ENCODE data around the gene JADE1.
A peak's percentile ranks its signal among the peaks of the same experiment; 100 is the strongest.

JADE1 gene

DNA sequence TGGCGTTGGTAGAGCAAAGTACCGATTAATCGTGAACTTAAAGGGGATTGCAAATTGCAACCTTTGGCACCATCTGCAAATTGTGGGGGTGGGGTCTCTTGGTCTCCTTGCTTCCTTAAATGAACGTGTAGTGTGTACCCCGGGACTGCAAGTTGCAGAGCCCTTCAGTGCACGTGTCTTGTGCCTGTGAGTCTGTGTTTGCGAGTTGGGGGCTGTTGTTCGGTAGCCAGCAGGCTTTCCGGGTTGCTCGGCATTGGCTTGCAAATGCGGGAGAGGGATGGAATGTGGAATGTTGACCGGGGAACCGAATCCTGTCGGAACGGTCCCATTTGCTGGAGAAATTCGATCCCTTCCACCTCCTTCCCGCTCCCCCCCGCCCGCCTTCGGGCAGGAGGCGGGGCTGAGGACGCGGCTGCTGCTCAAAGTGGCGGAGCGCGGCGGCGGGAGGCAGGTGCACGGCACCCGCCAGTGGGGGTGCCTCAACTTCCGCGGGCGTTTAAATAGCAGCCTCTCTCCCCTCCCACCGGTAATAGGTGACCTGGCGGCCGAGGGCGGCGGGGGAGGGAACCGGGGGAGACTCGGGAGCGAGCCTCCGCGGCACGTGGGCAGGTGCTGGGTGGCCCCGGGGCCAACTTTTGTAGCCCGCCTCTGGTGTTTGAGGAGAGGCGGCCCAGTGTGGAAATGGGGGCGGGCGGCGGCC is 1.5 kb downstream of the JADE1 start:
- Histone ChIP-seq H3K4me3 (peak overlapping the region; percentile 99), H3K27ac (peak overlapping the region; percentile 89 to 100)
- TF ChIP-seq, protein P1, sequence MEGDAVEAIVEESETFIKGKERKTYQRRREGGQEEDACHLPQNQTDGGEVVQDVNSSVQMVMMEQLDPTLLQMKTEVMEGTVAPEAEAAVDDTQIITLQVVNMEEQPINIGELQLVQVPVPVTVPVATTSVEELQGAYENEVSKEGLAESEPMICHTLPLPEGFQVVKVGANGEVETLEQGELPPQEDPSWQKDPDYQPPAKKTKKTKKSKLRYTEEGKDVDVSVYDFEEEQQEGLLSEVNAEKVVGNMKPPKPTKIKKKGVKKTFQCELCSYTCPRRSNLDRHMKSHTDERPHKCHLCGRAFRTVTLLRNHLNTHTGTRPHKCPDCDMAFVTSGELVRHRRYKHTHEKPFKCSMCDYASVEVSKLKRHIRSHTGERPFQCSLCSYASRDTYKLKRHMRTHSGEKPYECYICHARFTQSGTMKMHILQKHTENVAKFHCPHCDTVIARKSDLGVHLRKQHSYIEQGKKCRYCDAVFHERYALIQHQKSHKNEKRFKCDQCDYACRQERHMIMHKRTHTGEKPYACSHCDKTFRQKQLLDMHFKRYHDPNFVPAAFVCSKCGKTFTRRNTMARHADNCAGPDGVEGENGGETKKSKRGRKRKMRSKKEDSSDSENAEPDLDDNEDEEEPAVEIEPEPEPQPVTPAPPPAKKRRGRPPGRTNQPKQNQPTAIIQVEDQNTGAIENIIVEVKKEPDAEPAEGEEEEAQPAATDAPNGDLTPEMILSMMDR (IDR thresholded peaks at IDR 0.05), result no peak
- peak; percentile 91 for DNase-seq (ENCODE audit: low spot score)

DNA sequence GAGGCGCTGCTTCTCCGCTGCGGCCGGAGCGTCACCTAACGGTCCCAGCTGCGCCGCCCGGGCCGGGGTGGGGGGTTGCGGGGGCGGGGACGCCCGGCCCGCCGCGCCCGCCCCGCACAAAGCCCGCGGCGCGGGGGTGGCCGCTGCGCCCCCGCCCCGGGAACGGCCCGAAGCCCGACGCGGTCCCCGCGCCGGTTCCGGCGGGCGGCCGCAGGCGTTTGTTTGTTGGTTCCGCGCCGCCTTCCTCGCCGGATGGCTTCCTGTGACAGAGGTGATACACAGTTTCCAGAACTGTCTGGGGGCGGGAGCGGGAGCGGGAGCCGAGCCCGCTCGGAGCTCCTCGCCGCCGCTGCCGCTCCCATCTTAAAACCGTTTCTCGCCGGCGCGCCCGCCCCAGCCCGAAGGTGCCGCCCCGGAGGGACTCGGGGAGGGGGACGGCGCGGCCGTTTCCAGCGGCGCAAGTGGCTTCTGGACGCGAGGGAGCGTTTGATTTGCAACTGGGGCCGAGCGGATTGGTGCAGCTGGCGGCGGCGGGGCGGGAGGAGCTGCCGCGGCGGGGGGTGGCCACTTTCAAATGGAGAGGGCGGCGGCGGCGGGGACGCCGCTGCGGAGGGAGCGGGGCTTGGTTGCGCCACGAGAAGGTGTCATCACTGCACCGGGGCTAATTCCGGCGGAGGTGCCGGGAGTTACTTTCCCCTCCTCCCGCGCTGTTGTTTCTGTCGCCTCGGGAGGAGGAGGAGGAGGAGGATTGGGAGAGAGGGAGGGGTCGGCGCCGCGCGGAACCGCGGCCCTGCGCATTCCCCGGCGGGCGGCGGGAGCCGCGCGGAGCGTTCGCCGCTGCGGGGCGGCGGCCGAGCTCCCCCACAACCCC is 2.3 kb downstream of the JADE1 start:
- DNase-seq (ENCODE audit: low spot score), result peak; percentile 96
- TF ChIP-seq, protein P1 (IDR thresholded peaks at IDR 0.05), result no peak

DNA sequence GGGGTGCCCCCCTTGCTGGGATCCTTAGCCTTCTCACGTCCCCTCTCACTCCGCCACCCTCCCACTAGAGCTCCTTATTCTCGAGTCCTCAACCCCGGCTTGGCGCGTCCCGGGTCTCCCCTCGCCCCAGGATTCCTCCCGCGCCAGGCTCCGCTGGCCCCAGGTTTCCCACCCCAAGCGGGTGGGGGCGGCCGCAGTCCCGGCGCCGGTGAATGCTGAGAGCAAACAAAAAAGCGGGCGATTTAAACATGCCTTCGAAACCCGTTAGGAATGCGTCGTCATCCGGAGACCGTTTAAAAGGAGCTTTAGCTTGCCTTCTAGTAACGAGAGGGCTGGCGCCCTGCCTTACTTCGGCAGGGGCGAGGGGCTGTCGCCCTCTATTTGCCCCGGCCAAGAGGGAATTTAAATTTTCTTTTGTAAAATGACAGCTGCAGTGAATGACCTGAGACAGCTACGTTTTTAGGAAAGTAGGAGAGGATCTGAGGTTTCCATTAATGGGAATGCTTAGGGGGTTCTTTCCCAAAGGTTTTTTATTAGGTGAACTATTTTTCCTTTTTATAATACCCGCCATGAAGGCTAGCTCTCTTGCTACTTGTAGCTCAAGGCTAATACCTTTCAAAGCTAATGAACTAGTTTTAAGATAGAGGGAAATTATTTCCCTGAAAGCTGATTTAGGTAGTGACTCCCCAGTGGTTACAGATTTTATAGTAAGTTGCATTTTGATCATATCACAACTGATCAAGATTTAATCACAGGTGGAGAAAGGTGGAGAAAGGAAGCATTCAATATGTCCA is 3.1 kb downstream of the JADE1 start:
- H3K4me3 ChIP-seq, result peak overlapping the region; percentile 99
- TF ChIP-seq, protein P1 (IDR thresholded peaks at IDR 0.05), result no peak
- peak overlapping the region; percentile 89 to 100 for H3K27ac ChIP-seq
- DNase-seq (ENCODE audit: low spot score), result peak; percentile 85

More for the DNA sequence above, 2.3 kb downstream of the JADE1 start:
- H3K4me3 ChIP-seq, result peak overlapping the region; percentile 99
- peak overlapping the region; percentile 89 to 100 for H3K27ac ChIP-seq

DNA sequence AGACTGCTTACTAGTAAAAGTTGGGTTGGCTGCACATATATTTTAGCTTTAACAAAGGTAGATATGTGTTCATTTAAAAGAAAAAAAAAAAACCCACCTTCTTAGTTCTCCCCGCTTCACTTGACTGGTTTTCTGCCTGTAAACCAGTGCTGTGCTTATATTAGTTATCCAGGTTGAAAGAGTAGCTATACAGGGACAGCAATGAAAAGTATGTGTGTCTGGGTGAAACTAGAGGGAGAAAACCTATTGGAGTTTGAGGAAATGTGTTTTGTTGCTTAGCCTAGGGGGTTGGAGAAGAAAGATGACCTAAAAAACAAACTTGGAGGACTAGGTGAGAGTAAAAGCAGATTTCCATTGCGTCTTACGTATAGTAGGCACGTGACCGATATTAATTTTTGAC is 4.5 kb downstream of the JADE1 start:
- no peak overlapping the region for H3K27ac ChIP-seq
- no peak for DNase-seq (ENCODE audit: low spot score)
- H3K4me3 ChIP-seq, result no peak overlapping the region
- TF ChIP-seq, protein P1 (IDR thresholded peaks at IDR 0.05), result no peak

DNA sequence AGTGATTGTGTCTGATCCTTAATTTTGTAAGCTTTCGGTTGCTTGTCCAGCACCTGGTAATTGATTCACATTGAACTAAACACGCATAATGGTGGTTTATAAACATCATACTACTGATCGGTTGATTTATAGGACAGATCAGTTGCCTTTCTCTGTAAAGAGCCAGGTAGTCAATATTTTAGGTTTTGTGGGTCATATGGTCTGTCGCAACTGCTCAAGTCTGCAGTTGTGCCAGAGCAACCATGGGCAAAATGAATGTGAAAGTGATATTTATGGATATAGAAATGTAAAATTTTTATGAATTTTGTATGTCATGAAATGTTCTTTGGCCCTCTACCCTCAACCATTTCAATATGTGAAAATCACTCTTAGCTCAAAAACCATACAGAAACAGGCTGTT is 8.9 kb downstream of the JADE1 start:
- TF ChIP-seq, protein P1 (IDR thresholded peaks at IDR 0.05), result no peak
- Histone ChIP-seq H3K27ac (no peak overlapping the region), H3K4me3 (no peak overlapping the region)
- DNase-seq (ENCODE audit: low spot score), result no peak

DNA sequence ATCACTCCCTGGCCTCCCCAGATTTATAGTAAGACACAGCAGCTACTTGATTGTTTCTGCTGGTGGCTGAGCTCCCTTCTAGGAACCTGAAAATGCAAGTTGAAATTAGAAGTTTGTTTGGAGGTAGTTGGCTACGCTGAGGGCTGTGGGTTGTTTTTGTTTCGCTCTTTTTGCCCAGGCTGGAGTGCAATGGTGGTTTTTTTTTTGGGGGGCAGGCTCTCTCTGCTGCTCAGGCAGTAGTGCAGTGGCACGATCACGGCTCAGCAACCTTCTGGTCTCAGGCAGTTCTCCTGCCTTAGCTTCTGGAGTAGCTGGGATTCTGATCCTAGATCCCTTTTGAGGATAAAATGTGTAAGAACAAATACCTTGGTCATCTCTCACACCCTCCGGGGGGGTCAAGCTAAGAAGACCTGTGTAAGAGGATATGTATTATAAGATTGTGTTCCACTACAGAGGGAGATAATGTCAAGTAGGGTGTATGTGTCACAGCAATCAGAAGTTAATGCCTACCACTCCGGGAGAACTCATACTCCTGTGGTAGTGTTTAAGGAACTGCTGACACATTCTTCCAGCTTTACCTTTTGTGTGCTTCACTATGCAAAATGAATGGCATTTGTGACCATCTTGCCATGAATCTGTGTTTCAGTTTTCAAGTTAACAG is 9.7 kb downstream of the JADE1 start:
- no peak for DNase-seq (ENCODE audit: low spot score)
- Histone ChIP-seq H3K4me3 (no peak overlapping the region), H3K27ac (no peak overlapping the region)
- TF ChIP-seq, protein P1 (IDR thresholded peaks at IDR 0.05), result no peak

Measured in coronary artery (tissue), 2 donors.